IMR-90 (cell line): ENCODE results near the gene TSPYL4. TPM values are rescaled to one million over a fixed set of nuclear protein-coding genes. Genes with fewer than 3 reads are reported as not detected.

Experiments used
- ATAC-seq: fragments of 200-7000 bp; cut with Tn5 transposase; 2 replicates; pipeline ENCODE4 v1.9.1; 2020; ENCODE audit warnings: low read depth, mild to moderate bottlenecking, moderate library complexity
- BruUV-seq: library from RNA; stranded (reverse); fragments of 400-500 nt; replicated peaks from 2 replicates; lab custom pipeline; 2021; lab: Mats Ljungman, UMichigan
- CTCF ChIA-PET: fragments of 300-600 bp; formaldehyde crosslinking; extraction: SDS; loops from one replicate; lab custom pipeline; 2021; ENCODE audit warnings: antibody characterized with exemption; lab: Yijun Ruan, JAX
- POLR2A ChIA-PET: fragments of 300-600 bp; sonication (Branson Sonifier 250); formaldehyde crosslinking; loops from one replicate; lab custom pipeline; 2022; ENCODE audit warnings: antibody characterized with exemption; ENCODE audit not compliant: unreplicated experiment; lab: Charles Lee
- DNase-seq: peaks from one replicate; pipeline ENCODE4 v3.0.0; 2013
- H2AFZ ChIP-seq: replicated peaks from 2 replicates; pipeline ENCODE3; 2013; ENCODE audit warnings: low read length, mild to moderate bottlenecking; ENCODE audit not compliant: poor library complexity
- H2AK5ac ChIP-seq: 2 replicates; pipeline ENCODE4 v1.6.1; 2013; ENCODE audit warnings: low read depth, low read length, inconsistent platforms
- H2AK9ac ChIP-seq: replicated peaks from 2 replicates; pipeline ENCODE3; 2013; ENCODE audit warnings: mild to moderate bottlenecking, low read depth, low read length, moderate library complexity; ENCODE audit not compliant: poor library complexity
- H2BK120ac ChIP-seq: 2 replicates; pipeline ENCODE4 v1.6.1; 2013; ENCODE audit warnings: low read depth, low read length, inconsistent platforms
- H2BK15ac ChIP-seq: 3 replicates; pipeline ENCODE4 v1.6.1; 2013; ENCODE audit warnings: low read depth, low read length, inconsistent platforms
- H2BK20ac ChIP-seq: 2 replicates; pipeline ENCODE4 v1.6.1; 2013; ENCODE audit warnings: low read depth, mild to moderate bottlenecking, inconsistent platforms, low read length, moderate library complexity
- H2BK5ac ChIP-seq: 2 replicates; pipeline ENCODE4 v1.6.1; 2013; ENCODE audit warnings: mild to moderate bottlenecking, low read depth, low read length, inconsistent platforms; ENCODE audit not compliant: poor library complexity, severe bottlenecking
- H3K14ac ChIP-seq: replicated peaks from 2 replicates; pipeline ENCODE4 v1.6.1; 2013; ENCODE audit warnings: low read depth, low read length, inconsistent platforms
- H3K18ac ChIP-seq: 2 replicates; pipeline ENCODE4 v1.6.1; 2013; ENCODE audit warnings: low read depth, low read length, control low read depth
- H3K23ac ChIP-seq: 2 replicates; pipeline ENCODE4 v1.6.1; 2013; ENCODE audit warnings: low read depth, low read length, inconsistent platforms
- H3K27ac ChIP-seq: 2 replicates; pipeline ENCODE4 v1.5.1; 2013; ENCODE audit warnings: mild to moderate bottlenecking, control low read depth, low read length; ENCODE audit not compliant: insufficient read depth
- H3K27me3 ChIP-seq: 2 replicates; pipeline ENCODE4 v1.6.1; 2013; ENCODE audit warnings: low read length; ENCODE audit not compliant: control insufficient read depth, insufficient read depth
- H3K36me3 ChIP-seq: 2 replicates; pipeline ENCODE4 v1.6.1; 2013; ENCODE audit warnings: low read length, mixed read lengths; ENCODE audit not compliant: control insufficient read depth, insufficient read depth
- H3K4ac ChIP-seq: 2 replicates; pipeline ENCODE4 v1.6.1; 2013; ENCODE audit warnings: low read depth, low read length, inconsistent platforms
- H3K4me1 ChIP-seq: 2 replicates; pipeline ENCODE4 v1.6.1; 2013; ENCODE audit warnings: low read length, mixed read lengths; ENCODE audit not compliant: control insufficient read depth, insufficient read depth
- H3K4me2 ChIP-seq: 2 replicates; pipeline ENCODE4 v1.6.1; 2013; ENCODE audit warnings: low read depth, mild to moderate bottlenecking, control low read depth, low read length, moderate library complexity
- H3K4me3 ChIP-seq: 2 replicates; pipeline ENCODE4 v1.5.1; 2013; ENCODE audit warnings: low read depth, mild to moderate bottlenecking, control low read depth, low read length, moderate library complexity; ENCODE audit not compliant: insufficient read depth
- H3K56ac ChIP-seq: 2 replicates; pipeline ENCODE4 v1.6.1; 2013; ENCODE audit warnings: low read length, inconsistent platforms; ENCODE audit not compliant: insufficient read depth; ENCODE audit errors: extremely low read depth
- H3K79me1 ChIP-seq, 2 experiments: 2 replicates each; pipeline ENCODE4 v1.6.1; 2013; ENCODE audit warnings: low read length in 2 of 2, inconsistent platforms in 1 of 2, low read depth in 1 of 2
- H3K9ac ChIP-seq: 2 replicates; pipeline ENCODE4 v1.6.1; 2013; ENCODE audit warnings: low read depth, low read length, control low read depth
- H3K9me1 ChIP-seq: 2 replicates; pipeline ENCODE4 v1.6.1; 2013; ENCODE audit warnings: low read length, inconsistent platforms; ENCODE audit not compliant: insufficient read depth
- H3K9me3 ChIP-seq: 2 replicates; pipeline ENCODE4 v1.6.1; 2013; ENCODE audit warnings: low read length; ENCODE audit not compliant: control insufficient read depth, insufficient read depth
- H4K20me1 ChIP-seq: 2 replicates; pipeline ENCODE4 v1.6.1; 2013; ENCODE audit warnings: low read length, inconsistent platforms; ENCODE audit not compliant: insufficient read depth
- H4K5ac ChIP-seq: 2 replicates; pipeline ENCODE4 v1.6.1; 2013; ENCODE audit warnings: mild to moderate bottlenecking, low read depth, low read length, control low read depth
- H4K8ac ChIP-seq, 2 experiments: 2 replicates each; pipeline ENCODE4 v1.6.1; 2013; ENCODE audit warnings: low read depth in 2 of 2, low read length in 2 of 2, control low read depth in 1 of 2, inconsistent platforms in 1 of 2
- H4K91ac ChIP-seq: 2 replicates; pipeline ENCODE4 v1.6.1; 2013; ENCODE audit warnings: low read depth, low read length, inconsistent platforms; ENCODE audit not compliant: insufficient read depth
- CHD1 ChIP-seq: IDR thresholded peaks from 2 replicates; pipeline ENCODE4 v1.6.1; 2012; ENCODE audit warnings: low read depth, low read length, improper control_type of control experiment
- CTCF ChIP-seq: conservative IDR thresholded peaks from 2 replicates; pipeline ENCODE4 v1.5.1; 2012; ENCODE audit warnings: mild to moderate bottlenecking, low read depth, low read length, improper control_type of control experiment
- FOS ChIP-seq: fragments of 150-350 bp; IDR thresholded peaks from 2 replicates; pipeline ENCODE4 v1.6.1; 2016; ENCODE audit warnings: low read depth, low read length
- NFE2L2 ChIP-seq: fragments of 150-350 bp; IDR thresholded peaks from 2 replicates; pipeline ENCODE4 v1.6.1; 2016; ENCODE audit warnings: low read depth, mild to moderate bottlenecking, low read length
- RAD21 ChIP-seq: IDR thresholded peaks from 2 replicates; pipeline ENCODE4 v1.6.1; 2012; ENCODE audit warnings: low read length, improper control_type of control experiment
- RCOR1 ChIP-seq: IDR thresholded peaks from 2 replicates; pipeline ENCODE4 v1.6.1; 2012; ENCODE audit warnings: mild to moderate bottlenecking, low read length, improper control_type of control experiment; ENCODE audit not compliant: insufficient replicate concordance
- SMC3 ChIP-seq: fragments of 150-350 bp; IDR thresholded peaks from 2 replicates; pipeline ENCODE4 v1.6.1; 2016; ENCODE audit warnings: low read depth, mild to moderate bottlenecking, antibody characterized with exemption, low read length, moderate library complexity
- USF2 ChIP-seq: fragments of 150-350 bp; IDR thresholded peaks from 2 replicates; pipeline ENCODE4 v1.6.1; 2017; ENCODE audit warnings: mild to moderate bottlenecking, antibody characterized with exemption, low read length, low read depth
- WGBS, 2 experiments: methylation state at CpG; one replicate each; pipeline versions ENCODE4 v1.1.5 to v1.1.7; 2013; ENCODE audit warnings: missing lambda C conversion rate in 2 of 2; ENCODE audit not compliant: insufficient read length in 1 of 2; ENCODE audit errors: extremely low coverage in 2 of 2; 5-methylcytosine and 5-hydroxymethylcytosine counted together
- dilution Hi-C: fragments of 300-500 bp; cut with HindIII; formaldehyde crosslinking; loops from one replicate; pipeline ENCODE4 v1.14.3; 2018; ENCODE audit warnings: low sequenced_read_pairs; ENCODE audit not compliant: unreplicated experiment
- in situ Hi-C: fragments of 300-500 bp; cut with MboI; formaldehyde crosslinking; loops from 3 replicates; pipeline ENCODE4 v1.14.3; 2019; ENCODE audit warnings: low sequenced_read_pairs, inconsistent platforms, mixed read lengths
- intact Hi-C: fragments of 100-400 bp; cut with micrococcal nuclease; formaldehyde crosslinking; loops from 2 replicates; pipeline ENCODE4 v1.10.0; 2022
- polyA plus RNA-seq, 3 experiments: library from polyadenylated mRNA; depleted of rRNA; stranded (reverse); fragments of >200 nt; gene quantifications; 2 replicates each; pipeline ENCODE4 v1.2.3, GENCODE V29; 2012; ENCODE audit warnings: low replicate concordance in 1 of 3
- total RNA-seq: library from RNA; depleted of rRNA; stranded (reverse); fragments of >200 nt; gene quantifications from 2 replicates; pipeline ENCODE4 v1.2.3, GENCODE V29; 2012

TSPYL4 gene
- total and polyA plus RNA-seq, 2 of the 4 experiments (the other 2 are of a cell fraction) = 22.0 to 29.9 TPM

- DNase-seq (peak; percentile 86), ATAC-seq (peak; percentile 97)
- WGBS, 2 experiments = no CpG with 5 or more reads among the region's 3 CpGs
Observed at GRCh38 chr6:116268589-116269293, 14.9 kb upstream of the TSPYL4 start.

More at GRCh38 chr6:116268589-116269293, 14.9 kb upstream of the TSPYL4 start:
- H3K4me3 ChIP-seq = no peak overlapping the region
- no peak overlapping the region for H2BK120ac ChIP-seq
- H2BK15ac ChIP-seq = no peak overlapping the region
- no peak overlapping the region for H4K5ac ChIP-seq
- H3K9ac ChIP-seq = no peak overlapping the region
- no peaks in the 10 kb centered on the region for H3K9me3 ChIP-seq
- BruUV-seq = no TSS peak
- CTCF ChIA-PET = interaction anchor here (0.6 to 3.3 kb wide), 40 partner anchors 8 to 500 kb away, joined by 3 to 22 read pairs (median 4); partner anchors contain the start of genes CALHM5, RSPH4A, RWDD1 and TSPYL1
- POLR2A ChIA-PET = interaction anchor here (0.6 to 1.6 kb wide), 2 partner anchors 11 to 60 kb away, joined by 3 to 5 read pairs; partner anchors contain the start of gene TSPYL1
- intact Hi-C loops = loop anchor here (1.0 to 5.0 kb wide), 4 partner anchors 51 to 379 kb away; no protein-coding TSS in a partner anchor
- H2AFZ ChIP-seq = no peak overlapping the region
- H4K91ac ChIP-seq = no peak overlapping the region
- H4K20me1 ChIP-seq = no peaks in the 10 kb centered on the region; the same call in 1 of the 2 replicates
- no peak overlapping the region for H2BK20ac ChIP-seq
- H3K4me1 ChIP-seq = peaks cover 5% of the 10 kb centered on the region; the same call in 1 of the 2 replicates
- H3K9me1 ChIP-seq = peaks cover 10% of the 10 kb centered on the region; the same call in 1 of the 2 replicates
- H3K27me3 ChIP-seq = no peaks in the 10 kb centered on the region
- no peak overlapping the region for H2AK5ac ChIP-seq
- no peak for TF ChIP-seq NFE2L2
- peak; percentile 90 for TF ChIP-seq RAD21
- no peak for TF ChIP-seq USF2
- TF ChIP-seq CTCF = peak; percentile 99
- TF ChIP-seq FOS = no peak
- no peak for TF ChIP-seq RCOR1
- TF ChIP-seq SMC3 = peak; percentile 84
- TF ChIP-seq CHD1 = no peak
- H3K4ac ChIP-seq = no peak overlapping the region; the same call in 1 of the 2 replicates
- no peak overlapping the region for H2BK5ac ChIP-seq
- H2AK9ac ChIP-seq = no peak overlapping the region
- H3K18ac ChIP-seq = no peak overlapping the region
- no peak overlapping the region for H3K23ac ChIP-seq
- H3K79me1 ChIP-seq = peaks cover 0 to 24% of the 10 kb centered on the region in 2 experiments; a peak in 2 of 4 replicates
- dilution Hi-C loops = no loop called here
- no peak overlapping the region for H3K27ac ChIP-seq
- no peak overlapping the region for H4K8ac ChIP-seq
- H3K56ac ChIP-seq = no peak overlapping the region
- peaks cover 2% of the 10 kb centered on the region; the same call in 1 of the 2 replicates for H3K36me3 ChIP-seq
- no peak overlapping the region for H3K14ac ChIP-seq
- no peak overlapping the region for H3K4me2 ChIP-seq
- in situ Hi-C loops = loop anchor here (5.0 to 10.0 kb wide), 2 partner anchors 266 to 294 kb away; no protein-coding TSS in a partner anchor
